Activated CD4-positive, alpha-beta T cell treated with anti-CD3 and anti-CD28 coated beads for 4 hours (primary cell): ENCODE data around the gene PLPPR1.
"Not testable (repeated sequence)": the region's sequence is repeated elsewhere in the genome, so short reads cannot be mapped to it uniquely, and the experiment has no call there.

Experiments used
- DNase-seq, 2 donors: peaks; one replicate each; pipeline ENCODE4 v3.0.0-alpha.2; 2020

PLPPR1 gene

GRCh38 chr9:101225271-101225670 lies 196.7 kb downstream of the PLPPR1 start:
- DNase-seq: no peak

- DNase-seq: no peak
Measured at GRCh38 chr9:101226161-101226560, 197.6 kb downstream of the PLPPR1 start.

- no peak for DNase-seq
Measured at GRCh38 chr9:101226803-101227202, 198.3 kb downstream of the PLPPR1 start.

- no peak for DNase-seq
Measured at GRCh38 chr9:101229606-101230005, 201.1 kb downstream of the PLPPR1 start.

GRCh38 chr9:101232405-101232977 lies 204.0 kb downstream of the PLPPR1 start:
- no peak for DNase-seq

GRCh38 chr9:101235105-101235866 lies 206.8 kb downstream of the PLPPR1 start:
- DNase-seq: no peak

GRCh38 chr9:101242651-101243050 lies 214.1 kb downstream of the PLPPR1 start:
- no peak for DNase-seq

GRCh38 chr9:101246691-101247090 lies 218.2 kb downstream of the PLPPR1 start:
- no peak for DNase-seq

GRCh38 chr9:101247297-101247696 lies 218.8 kb downstream of the PLPPR1 start:
- DNase-seq: no peak

GRCh38 chr9:101254733-101255433 lies 226.4 kb downstream of the PLPPR1 start:
- no peak for DNase-seq

GRCh38 chr9:101264727-101265126 lies 236.2 kb downstream of the PLPPR1 start:
- DNase-seq: no peak

- DNase-seq: no peak
Measured at GRCh38 chr9:101265261-101265660, 236.7 kb downstream of the PLPPR1 start.

GRCh38 chr9:101268426-101268825 lies 239.9 kb downstream of the PLPPR1 start:
- no peak for DNase-seq

- DNase-seq: no peak
Measured at GRCh38 chr9:101269591-101270283, 241.2 kb downstream of the PLPPR1 start.

GRCh38 chr9:101270302-101270701 lies 241.8 kb downstream of the PLPPR1 start:
- no peak for DNase-seq

- no peak for DNase-seq
Measured at GRCh38 chr9:101271102-101271501, 242.6 kb downstream of the PLPPR1 start.

- no peak for DNase-seq
Measured at GRCh38 chr9:101274971-101275768, 246.6 kb downstream of the PLPPR1 start.

- no peak for DNase-seq
Measured at GRCh38 chr9:101275769-101276250, 247.3 kb downstream of the PLPPR1 start.

- DNase-seq: not testable (repeated sequence)
Measured at GRCh38 chr9:101291043-101291442, 262.5 kb downstream of the PLPPR1 start.

GRCh38 chr9:101299901-101300300 lies 271.4 kb downstream of the PLPPR1 start:
- DNase-seq: no peak

GRCh38 chr9:101307051-101307450 lies 278.5 kb downstream of the PLPPR1 start:
- DNase-seq: no peak

GRCh38 chr9:101307524-101308213 lies 279.1 kb downstream of the PLPPR1 start:
- no peak for DNase-seq
